ENCODE results near the gene GTSE1.
A peak's percentile ranks its signal among the peaks of the same experiment; 100 is the strongest.

Gene GTSE1

GRCh38 chr22:46329616-46330015, 32.9 kb downstream of the GTSE1 start:
- no peaks in the 10 kb centered on the region for H3K4me1 ChIP-seq (ENCODE audit: control insufficient read depth, insufficient read depth, low read length, poor library complexity, severe bottlenecking)
- H3K36me3 ChIP-seq (ENCODE audit: control insufficient read depth, insufficient read depth, low read length) = peaks cover 75% of the 10 kb centered on the region
- no peaks in the 10 kb centered on the region for H3K9me3 ChIP-seq (ENCODE audit: control insufficient read depth, low read length)
- WGBS, 2 experiments (ENCODE audit: insufficient coverage in 2 of 2) = 93 to 96% methylated on average over 3 to 6 of the region's 8 CpGs
- no peak overlapping the region for H3K27ac ChIP-seq (ENCODE audit: low read depth, low read length, severe bottlenecking)
- no peak overlapping the region for H3K4me3 ChIP-seq (ENCODE audit: extremely low read depth, insufficient read depth, low read length, poor library complexity, severe bottlenecking)

GRCh38 chr22:46330426-46330825, 33.8 kb downstream of the GTSE1 start:
- Histone ChIP-seq H3K4me3 (ENCODE audit: extremely low read depth, insufficient read depth, low read length, poor library complexity, severe bottlenecking) (no peak overlapping the region), H3K27ac (ENCODE audit: low read depth, low read length, severe bottlenecking) (no peak overlapping the region), H3K9me3 (ENCODE audit: control insufficient read depth, low read length) (no peaks in the 10 kb centered on the region), H3K36me3 (ENCODE audit: control insufficient read depth, insufficient read depth, low read length) (peaks cover 70% of the 10 kb centered on the region), H3K4me1 (ENCODE audit: control insufficient read depth, insufficient read depth, low read length, poor library complexity, severe bottlenecking) (no peaks in the 10 kb centered on the region)
- 93 to 100% methylated on average over 1 to 3 of the region's 4 CpGs for WGBS, 2 experiments (ENCODE audit: insufficient coverage in 2 of 2)

GRCh38 chr22:46331496-46331895, 34.8 kb downstream of the GTSE1 start:
- WGBS, 2 experiments (ENCODE audit: insufficient coverage in 2 of 2) = 96 to 99% methylated on average over 21 to 22 of the region's 23 CpGs

GRCh38 chr22:46335201-46336118, 38.8 kb downstream of the GTSE1 start, which contains the start of gene TRMU:
Gene TRMU (plus strand): TSS chr22:46335714. CDS start chr22:46335765, 51 bp downstream.
- no peaks in the 10 kb centered on the region for H3K9me3 ChIP-seq (ENCODE audit: control insufficient read depth, low read length)
- peaks cover 58% of the 10 kb centered on the region for H3K36me3 ChIP-seq (ENCODE audit: control insufficient read depth, insufficient read depth, low read length)
- 1 to 2% methylated on average over 68 to 74 of the region's 93 CpGs for WGBS, 2 experiments (ENCODE audit: insufficient coverage in 2 of 2)
- H3K27ac ChIP-seq (ENCODE audit: low read depth, low read length, severe bottlenecking) = peak within 1 kb of the TSS; percentile 72
- H3K4me1 ChIP-seq (ENCODE audit: control insufficient read depth, insufficient read depth, low read length, poor library complexity, severe bottlenecking) = no peaks in the 10 kb centered on the region
- H3K4me3 ChIP-seq (ENCODE audit: extremely low read depth, insufficient read depth, low read length, poor library complexity, severe bottlenecking) = peak within 1 kb of the TSS; percentile 92

More at GRCh38 chr22:46331496-46331895, 34.8 kb downstream of the GTSE1 start:
- H3K9me3 ChIP-seq (ENCODE audit: control insufficient read depth, low read length) = no peaks in the 10 kb centered on the region
- H3K36me3 ChIP-seq (ENCODE audit: control insufficient read depth, insufficient read depth, low read length) = peaks cover 59% of the 10 kb centered on the region
- no peak overlapping the region for H3K27ac ChIP-seq (ENCODE audit: low read depth, low read length, severe bottlenecking)
- no peak overlapping the region for H3K4me3 ChIP-seq (ENCODE audit: extremely low read depth, insufficient read depth, low read length, poor library complexity, severe bottlenecking)
- no peaks in the 10 kb centered on the region for H3K4me1 ChIP-seq (ENCODE audit: control insufficient read depth, insufficient read depth, low read length, poor library complexity, severe bottlenecking)

- Histone ChIP-seq H3K27ac (ENCODE audit: low read depth, low read length, severe bottlenecking) (no peak overlapping the region), H3K9me3 (ENCODE audit: control insufficient read depth, low read length) (no peaks in the 10 kb centered on the region), H3K4me3 (ENCODE audit: extremely low read depth, insufficient read depth, low read length, poor library complexity, severe bottlenecking) (peak overlapping the region; percentile 92), H3K36me3 (ENCODE audit: control insufficient read depth, insufficient read depth, low read length) (peaks cover 59% of the 10 kb centered on the region), H3K4me1 (ENCODE audit: control insufficient read depth, insufficient read depth, low read length, poor library complexity, severe bottlenecking) (no peaks in the 10 kb centered on the region)
- 13 to 14% methylated on average over 38 to 39 of the region's 42 CpGs for WGBS, 2 experiments (ENCODE audit: insufficient coverage in 2 of 2)
Observed at GRCh38 chr22:46336119-46337078, 39.7 kb downstream of the GTSE1 start.

- Histone ChIP-seq H3K27ac (ENCODE audit: low read depth, low read length, severe bottlenecking) (no peak overlapping the region), H3K4me3 (ENCODE audit: extremely low read depth, insufficient read depth, low read length, poor library complexity, severe bottlenecking) (no peak overlapping the region), H3K36me3 (ENCODE audit: control insufficient read depth, insufficient read depth, low read length) (peaks cover 63% of the 10 kb centered on the region), H3K4me1 (ENCODE audit: control insufficient read depth, insufficient read depth, low read length, poor library complexity, severe bottlenecking) (no peaks in the 10 kb centered on the region), H3K9me3 (ENCODE audit: control insufficient read depth, low read length) (no peaks in the 10 kb centered on the region)
- WGBS, 2 experiments (ENCODE audit: insufficient coverage in 2 of 2) = 97 to 98% methylated on average over 6 to 7 of the region's 9 CpGs
Observed at GRCh38 chr22:46337870-46338269, 41.2 kb downstream of the GTSE1 start.

GRCh38 chr22:46338636-46339035, 42.0 kb downstream of the GTSE1 start:
- WGBS, 2 experiments (ENCODE audit: insufficient coverage in 2 of 2) = 92 to 98% methylated on average over 8 of the region's 8 CpGs
- Histone ChIP-seq H3K4me1 (ENCODE audit: control insufficient read depth, insufficient read depth, low read length, poor library complexity, severe bottlenecking) (no peaks in the 10 kb centered on the region), H3K9me3 (ENCODE audit: control insufficient read depth, low read length) (no peaks in the 10 kb centered on the region), H3K36me3 (ENCODE audit: control insufficient read depth, insufficient read depth, low read length) (peaks cover 66% of the 10 kb centered on the region), H3K4me3 (ENCODE audit: extremely low read depth, insufficient read depth, low read length, poor library complexity, severe bottlenecking) (no peak overlapping the region), H3K27ac (ENCODE audit: low read depth, low read length, severe bottlenecking) (no peak overlapping the region)

- peaks cover 79% of the 10 kb centered on the region for H3K36me3 ChIP-seq (ENCODE audit: control insufficient read depth, insufficient read depth, low read length)
- no peak overlapping the region for H3K27ac ChIP-seq (ENCODE audit: low read depth, low read length, severe bottlenecking)
- no peaks in the 10 kb centered on the region for H3K4me1 ChIP-seq (ENCODE audit: control insufficient read depth, insufficient read depth, low read length, poor library complexity, severe bottlenecking)
- H3K4me3 ChIP-seq (ENCODE audit: extremely low read depth, insufficient read depth, low read length, poor library complexity, severe bottlenecking) = no peak overlapping the region
- 96 to 98% methylated on average over 4 to 5 of the region's 5 CpGs for WGBS, 2 experiments (ENCODE audit: insufficient coverage in 2 of 2)
- H3K9me3 ChIP-seq (ENCODE audit: control insufficient read depth, low read length) = no peaks in the 10 kb centered on the region
Observed at GRCh38 chr22:46339956-46340355, 43.3 kb downstream of the GTSE1 start.

- Histone ChIP-seq H3K36me3 (ENCODE audit: control insufficient read depth, insufficient read depth, low read length) (peaks cover 87% of the 10 kb centered on the region), H3K27ac (ENCODE audit: low read depth, low read length, severe bottlenecking) (no peak overlapping the region), H3K4me1 (ENCODE audit: control insufficient read depth, insufficient read depth, low read length, poor library complexity, severe bottlenecking) (no peaks in the 10 kb centered on the region), H3K4me3 (ENCODE audit: extremely low read depth, insufficient read depth, low read length, poor library complexity, severe bottlenecking) (no peak overlapping the region), H3K9me3 (ENCODE audit: control insufficient read depth, low read length) (no peaks in the 10 kb centered on the region)
- WGBS, 2 experiments (ENCODE audit: insufficient coverage in 2 of 2) = 95 to 96% methylated on average over 11 to 12 of the region's 13 CpGs
Observed at GRCh38 chr22:46340676-46341075, 44.0 kb downstream of the GTSE1 start.

GRCh38 chr22:46346680-46347405, 50.2 kb downstream of the GTSE1 start:
- H3K4me3 ChIP-seq (ENCODE audit: extremely low read depth, insufficient read depth, low read length, poor library complexity, severe bottlenecking) = no peak overlapping the region
- peaks cover 96% of the 10 kb centered on the region for H3K36me3 ChIP-seq (ENCODE audit: control insufficient read depth, insufficient read depth, low read length)
- no peaks in the 10 kb centered on the region for H3K4me1 ChIP-seq (ENCODE audit: control insufficient read depth, insufficient read depth, low read length, poor library complexity, severe bottlenecking)
- H3K9me3 ChIP-seq (ENCODE audit: control insufficient read depth, low read length) = no peaks in the 10 kb centered on the region
- no peak overlapping the region for H3K27ac ChIP-seq (ENCODE audit: low read depth, low read length, severe bottlenecking)
- 94 to 96% methylated on average over 12 to 15 of the region's 19 CpGs for WGBS, 2 experiments (ENCODE audit: insufficient coverage in 2 of 2)

Measured in mesodermal cell (in vitro differentiated cells).